Vagina (tissue), 2 donors: ENCODE results near the gene MFAP5.
"Not testable (repeated sequence)": the region's sequence is repeated elsewhere in the genome, so short reads cannot be mapped to it uniquely, and the experiment has no call there.

Source experiments
- POLR2A ChIP-seq, 2 donors: fragments of 450-650 bp; IDR thresholded peaks; one replicate each; pipeline ENCODE4 v1.6.1; 2017; ENCODE audit warnings: antibody characterized with exemption in 2 of 2, mild to moderate bottlenecking in 2 of 2, moderate library complexity in 2 of 2
- TF ChIP-seq, protein P1 (sequence below), 3 experiments: fragments of 450-650 bp in 2 of 3; fragments of 200-600 bp in 1 of 3; sonication (generic) in 1 of 3; IDR thresholded peaks; one replicate each; pipeline ENCODE4 v1.5.1; 2017 to 2019; ENCODE audit warnings: antibody characterized with exemption in 3 of 3, mild to moderate bottlenecking in 2 of 3, moderate library complexity in 2 of 3

DNA sequence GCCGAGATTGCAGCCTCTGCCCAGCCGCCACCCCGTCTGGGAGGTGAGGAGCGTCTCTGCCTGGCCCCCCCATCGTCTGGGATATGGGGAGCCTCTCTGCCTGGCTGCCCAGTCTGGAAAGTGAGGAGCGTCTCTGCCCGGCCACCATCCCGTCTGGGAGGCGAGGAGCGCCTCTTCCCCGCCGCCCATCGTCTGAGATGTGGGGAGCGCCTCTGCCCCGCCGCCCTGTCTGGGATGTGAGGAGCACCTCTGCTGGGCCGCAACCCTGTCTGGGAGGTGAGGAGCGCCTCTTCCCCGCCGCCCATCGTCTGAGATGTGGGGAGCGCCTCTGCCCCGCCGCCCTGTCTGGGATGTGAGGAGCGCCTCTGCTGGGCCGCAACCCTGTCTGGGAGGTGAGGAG lies 37.9 kb downstream of the MFAP5 start:
- TF ChIP-seq, protein P1, sequence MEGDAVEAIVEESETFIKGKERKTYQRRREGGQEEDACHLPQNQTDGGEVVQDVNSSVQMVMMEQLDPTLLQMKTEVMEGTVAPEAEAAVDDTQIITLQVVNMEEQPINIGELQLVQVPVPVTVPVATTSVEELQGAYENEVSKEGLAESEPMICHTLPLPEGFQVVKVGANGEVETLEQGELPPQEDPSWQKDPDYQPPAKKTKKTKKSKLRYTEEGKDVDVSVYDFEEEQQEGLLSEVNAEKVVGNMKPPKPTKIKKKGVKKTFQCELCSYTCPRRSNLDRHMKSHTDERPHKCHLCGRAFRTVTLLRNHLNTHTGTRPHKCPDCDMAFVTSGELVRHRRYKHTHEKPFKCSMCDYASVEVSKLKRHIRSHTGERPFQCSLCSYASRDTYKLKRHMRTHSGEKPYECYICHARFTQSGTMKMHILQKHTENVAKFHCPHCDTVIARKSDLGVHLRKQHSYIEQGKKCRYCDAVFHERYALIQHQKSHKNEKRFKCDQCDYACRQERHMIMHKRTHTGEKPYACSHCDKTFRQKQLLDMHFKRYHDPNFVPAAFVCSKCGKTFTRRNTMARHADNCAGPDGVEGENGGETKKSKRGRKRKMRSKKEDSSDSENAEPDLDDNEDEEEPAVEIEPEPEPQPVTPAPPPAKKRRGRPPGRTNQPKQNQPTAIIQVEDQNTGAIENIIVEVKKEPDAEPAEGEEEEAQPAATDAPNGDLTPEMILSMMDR (IDR thresholded peaks at IDR 0.05): not testable (repeated sequence)
- TF ChIP-seq POLR2A (IDR thresholded peaks at IDR 0.05): not testable (repeated sequence)
